GM12872 (cell line): ENCODE measurements around the gene MDGA2.

ENCODE experiments used
- TF ChIP-seq, protein P1 (sequence below): IDR thresholded peaks from 3 replicates; pipeline ENCODE4 v1.5.1; 2011; ENCODE audit warnings: low read depth, mild to moderate bottlenecking, low read length, moderate library complexity; ENCODE audit not compliant: insufficient read depth

Gene MDGA2

DNA sequence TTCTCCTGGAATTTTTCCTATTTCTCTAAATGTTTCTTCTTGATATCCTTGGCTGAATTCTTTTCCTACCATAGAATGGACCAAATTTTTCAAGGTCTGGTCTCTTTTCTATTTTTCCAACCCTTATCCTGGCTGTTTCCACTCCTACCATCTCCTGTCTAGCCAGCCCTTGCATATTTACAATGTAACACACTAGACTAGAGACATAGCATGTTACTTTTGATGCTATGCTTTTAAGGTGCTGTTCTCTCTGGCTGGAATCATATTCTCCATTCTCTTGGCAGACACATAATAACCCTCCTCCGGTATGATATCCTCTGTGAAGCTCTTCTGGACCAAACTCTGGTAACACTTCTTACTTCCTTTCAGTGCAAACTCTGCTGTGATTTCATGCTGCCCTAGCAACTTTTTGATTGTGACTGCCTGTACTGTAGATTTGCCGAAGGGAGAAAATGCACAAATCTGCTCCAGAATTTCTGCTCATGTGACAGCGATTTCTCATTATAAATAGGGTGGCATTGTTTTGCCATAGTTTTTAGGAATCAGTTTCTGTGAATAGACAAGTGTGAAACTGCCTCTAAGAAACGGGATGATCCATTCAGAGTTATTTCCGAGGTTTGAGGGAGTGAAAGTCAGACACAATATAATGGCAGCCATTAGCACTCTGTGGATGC, 284.4 kb downstream of the MDGA2 start:
- TF ChIP-seq, protein P1, sequence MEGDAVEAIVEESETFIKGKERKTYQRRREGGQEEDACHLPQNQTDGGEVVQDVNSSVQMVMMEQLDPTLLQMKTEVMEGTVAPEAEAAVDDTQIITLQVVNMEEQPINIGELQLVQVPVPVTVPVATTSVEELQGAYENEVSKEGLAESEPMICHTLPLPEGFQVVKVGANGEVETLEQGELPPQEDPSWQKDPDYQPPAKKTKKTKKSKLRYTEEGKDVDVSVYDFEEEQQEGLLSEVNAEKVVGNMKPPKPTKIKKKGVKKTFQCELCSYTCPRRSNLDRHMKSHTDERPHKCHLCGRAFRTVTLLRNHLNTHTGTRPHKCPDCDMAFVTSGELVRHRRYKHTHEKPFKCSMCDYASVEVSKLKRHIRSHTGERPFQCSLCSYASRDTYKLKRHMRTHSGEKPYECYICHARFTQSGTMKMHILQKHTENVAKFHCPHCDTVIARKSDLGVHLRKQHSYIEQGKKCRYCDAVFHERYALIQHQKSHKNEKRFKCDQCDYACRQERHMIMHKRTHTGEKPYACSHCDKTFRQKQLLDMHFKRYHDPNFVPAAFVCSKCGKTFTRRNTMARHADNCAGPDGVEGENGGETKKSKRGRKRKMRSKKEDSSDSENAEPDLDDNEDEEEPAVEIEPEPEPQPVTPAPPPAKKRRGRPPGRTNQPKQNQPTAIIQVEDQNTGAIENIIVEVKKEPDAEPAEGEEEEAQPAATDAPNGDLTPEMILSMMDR = no peak

DNA sequence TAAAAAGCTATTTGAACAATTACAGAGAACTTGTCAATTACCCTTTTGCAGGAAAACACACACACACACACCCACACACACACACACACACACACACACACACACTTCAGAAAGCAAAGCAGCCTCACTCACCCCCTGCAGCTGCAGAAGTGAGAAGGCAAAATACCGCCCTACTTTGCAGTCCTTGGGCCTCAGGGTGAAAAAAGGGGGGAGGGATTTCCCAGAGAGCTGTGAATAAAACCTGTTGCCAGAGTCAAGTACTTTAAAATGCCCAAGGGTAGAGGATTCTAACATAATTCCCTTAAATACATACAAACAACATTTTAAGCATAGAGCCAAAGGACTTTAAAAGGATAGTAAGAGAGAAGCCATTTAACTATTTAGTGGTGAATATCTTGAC, 285.9 kb downstream of the MDGA2 start:
- TF ChIP-seq, protein P1 = no peak

DNA sequence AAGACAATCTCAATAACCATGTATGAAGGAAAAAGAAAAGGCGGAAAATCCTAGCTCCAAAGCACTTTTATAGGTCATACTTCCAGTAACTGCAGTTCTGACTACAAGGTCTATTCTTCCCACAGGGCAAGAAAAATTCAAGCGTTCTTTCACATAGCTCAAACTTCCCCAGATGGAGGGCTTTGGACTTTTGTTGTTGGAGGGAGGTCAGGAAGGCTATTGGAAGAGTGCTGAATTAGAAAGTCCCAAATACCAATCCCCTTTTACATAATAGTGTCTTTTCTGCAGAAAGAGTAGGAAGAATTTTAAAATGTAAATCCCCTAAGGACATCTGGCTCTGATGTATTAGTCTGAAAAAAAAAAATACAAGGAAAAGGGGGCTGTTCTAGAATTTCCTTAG, 309.4 kb downstream of the MDGA2 start:
- TF ChIP-seq, protein P1 = no peak

DNA sequence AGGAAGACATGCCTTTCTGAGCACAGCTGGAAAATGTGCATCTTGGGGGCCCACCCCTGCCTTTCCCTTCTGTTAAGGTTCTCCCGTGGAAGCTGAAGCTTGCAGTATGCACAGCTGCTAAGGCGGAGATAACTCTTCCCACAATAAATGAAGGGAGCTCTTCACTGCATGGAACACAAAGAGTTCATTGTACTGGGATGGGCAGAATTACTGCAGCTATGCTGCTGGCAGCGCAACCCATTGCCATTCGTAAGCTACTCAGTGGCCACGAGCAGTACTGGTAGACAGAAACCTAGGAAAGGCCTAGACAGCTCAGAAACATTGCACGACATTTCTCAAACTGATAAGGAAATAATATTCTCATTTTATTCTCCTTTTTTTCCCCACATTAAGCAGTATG, 310.2 kb downstream of the MDGA2 start:
- TF ChIP-seq, protein P1 = no peak

DNA sequence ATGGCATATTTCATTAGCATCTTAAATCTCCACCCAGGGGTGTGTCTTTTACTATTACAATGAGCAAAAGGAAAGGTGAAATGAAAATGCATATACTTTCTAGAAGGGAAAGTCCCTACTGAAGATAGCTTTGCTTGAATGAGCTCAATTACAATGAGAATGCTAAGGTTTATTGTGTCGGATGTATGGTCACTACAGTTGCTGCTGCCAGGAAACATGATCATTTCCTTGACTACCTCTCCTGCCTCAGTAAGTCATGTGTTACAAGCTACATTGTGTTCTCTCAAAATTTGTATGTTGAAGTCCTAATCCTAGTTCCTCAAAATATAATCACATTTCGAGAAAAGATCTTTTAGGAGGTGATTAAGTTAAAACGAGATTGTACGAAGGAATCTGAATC, 322.2 kb downstream of the MDGA2 start:
- TF ChIP-seq, protein P1 = no peak

DNA sequence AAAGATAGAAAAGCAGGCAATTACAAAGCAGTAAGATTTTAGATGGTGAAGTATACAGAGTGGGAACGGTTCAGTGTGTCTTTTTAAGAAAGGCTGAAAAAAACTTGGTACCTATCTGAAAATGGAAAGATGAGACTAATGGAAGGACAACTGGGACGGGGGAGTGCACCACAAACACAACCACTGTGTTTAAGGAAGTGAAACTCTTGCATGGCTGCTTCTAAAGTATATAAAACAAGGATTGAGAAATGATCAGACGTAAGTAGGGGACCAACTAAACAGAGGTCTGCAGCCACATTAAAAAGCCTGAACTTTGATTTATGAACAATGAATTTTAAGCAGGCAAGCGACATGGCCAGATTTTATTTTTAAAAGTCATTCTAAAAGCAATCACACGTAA, 328.6 kb downstream of the MDGA2 start:
- TF ChIP-seq, protein P1 = no peak

DNA sequence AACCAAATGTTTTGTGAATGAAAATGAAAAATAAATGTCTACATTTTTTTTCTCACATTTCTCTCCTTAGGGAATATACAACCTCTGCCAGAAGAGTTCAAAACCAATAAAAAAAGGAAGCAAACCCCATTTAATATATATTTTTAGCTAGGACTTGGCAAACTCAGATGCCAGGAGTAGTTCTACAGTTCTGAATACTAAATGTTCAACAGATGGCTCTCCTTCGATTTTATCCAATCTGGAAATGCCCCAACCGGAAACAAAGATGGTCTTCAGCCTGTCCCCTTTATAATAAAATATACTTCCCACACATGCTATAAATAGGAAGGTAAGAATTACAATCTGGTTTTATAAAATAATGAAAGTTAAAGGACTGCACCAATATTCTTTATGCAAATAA, 330.4 kb downstream of the MDGA2 start:
- TF ChIP-seq, protein P1 = no peak
